Measurements from ENCODE around the gene SFXN3. TPM values are rescaled to one million over a fixed set of nuclear protein-coding genes. Genes with fewer than 3 reads are reported as not detected.
A peak's percentile ranks its signal among the peaks of the same experiment; 100 is the strongest.

SFXN3 gene
- total and polyA plus RNA-seq, 2 of the 8 experiments (the other 6 are each of a cell fraction or from before 2014, with no cell fraction given): 2.6 to 2.8 TPM

DNA sequence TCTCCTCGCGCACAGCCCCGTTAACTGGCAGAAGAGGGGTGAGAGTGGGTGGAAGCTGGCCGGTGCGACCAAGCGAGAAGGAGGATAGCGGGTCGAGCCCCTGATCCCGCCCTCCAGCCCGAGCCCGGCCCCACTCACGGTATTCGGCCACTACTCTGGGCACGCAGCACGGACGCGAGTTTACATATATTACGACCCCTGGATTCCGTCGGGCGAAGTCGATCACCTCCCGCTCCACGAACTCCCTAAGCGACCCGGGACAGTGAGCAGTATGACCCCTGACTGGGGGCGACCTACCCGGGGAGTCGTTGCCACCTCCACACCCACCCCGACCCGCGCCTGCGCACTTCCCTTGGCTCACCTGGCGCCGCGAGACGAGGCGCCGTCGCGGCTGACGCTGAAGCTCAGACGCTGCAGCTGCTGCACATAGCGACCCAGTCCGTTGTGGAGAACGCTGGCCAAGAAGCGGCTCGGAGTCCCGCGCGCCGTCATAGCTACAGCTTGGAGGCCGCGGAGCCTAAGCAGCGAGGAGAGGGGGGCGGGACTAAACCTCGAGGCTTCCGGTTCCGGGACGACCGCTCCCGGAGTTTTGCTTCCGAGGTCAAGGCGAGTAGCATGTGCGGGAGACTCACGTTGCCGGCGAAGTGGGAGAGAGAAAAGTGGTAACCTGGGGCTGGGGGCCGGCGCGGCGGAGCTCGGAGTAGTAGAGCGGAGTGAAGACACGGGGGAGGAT lies 43.9 kb upstream of the SFXN3 start, which contains the start of the genes MRPL43 and TWNK:
Gene MRPL43 (minus strand): TSS at position 546 of the 733 bp plus-strand sequence. CDS start 54 bp downstream, at position 492.
Gene TWNK (plus strand): TSS at position 592 of the 733 bp plus-strand sequence. CDS start 668 bp downstream, outside the sequence.
- H2AK5ac ChIP-seq (ENCODE audit: low read depth, low read length): peak within 1 kb of the TSS; percentile 86; the same call in 1 of the 2 replicates
- ChIA-PET CTCF (ENCODE audit: partially characterized antibody) (interaction anchor here (0.6 to 26.8 kb wide), 8 partner anchors 7 to 285 kb away, joined by 3 to 464 read pairs (median 7); partner anchors contain the start of gene SEMA4G), POLR2A (ENCODE audit: partially characterized antibody) (interaction anchor here (0.8 to 4.4 kb wide), 13 partner anchors 10 to 425 kb away, joined by 3 to 34 read pairs (median 4); partner anchors contain the start of genes LZTS2, PDZD7 and SFXN3)
- peak within 1 kb of the TSS; percentile 85 to 98 for H3K4me2 ChIP-seq (ENCODE audit: insufficient read depth in 1 of 2, low read depth in 2 of 2, low read length in 2 of 2)
- H4K5ac ChIP-seq (ENCODE audit: insufficient read length, low read depth, low read length): peak within 1 kb of the TSS; percentile 99
- peaks cover 0 to 12% (median 5%) of the 10 kb centered on the region in 4 experiments; a peak in 4 of 7 replicates for H3K4me1 ChIP-seq (replicated peaks in 1 of 4; ENCODE audit: control insufficient read depth in 3 of 4, insufficient read depth in 4 of 4, low read length in 3 of 4)
- H4K91ac ChIP-seq (replicated peaks; ENCODE audit: insufficient read length, low read length): peak within 1 kb of the TSS; percentile 96
- H2BK120ac ChIP-seq (replicated peaks; ENCODE audit: low read depth, low read length): no peak within 1 kb of the TSS
- H3K27ac ChIP-seq (ENCODE audit: low read depth, low read length): peak within 1 kb of the TSS; percentile 37
- 0 out of 2 replicates have a peak within 1 kb of the TSS, but pooled peaks have one; percentile 61 for H2BK20ac ChIP-seq (ENCODE audit: low read length)
- H3K79me1 ChIP-seq (ENCODE audit: low read depth, low read length): peaks cover 15% of the 10 kb centered on the region
- H3K56ac ChIP-seq (replicated peaks; ENCODE audit: insufficient read length, low read depth, low read length): peak within 1 kb of the TSS; percentile 92
- H2BK15ac ChIP-seq (ENCODE audit: low read length): no peak within 1 kb of the TSS
- H4K8ac ChIP-seq (ENCODE audit: extremely low read depth, insufficient read depth, low read length): peak within 1 kb of the TSS; percentile 97
- peak in 1 of 2 experiments; percentile 92 for DNase-seq (ENCODE audit: low read depth in 1 of 2, low spot score in 2 of 2)
- peak within 1 kb of the TSS; percentile 58 for H3K4ac ChIP-seq (replicated peaks; ENCODE audit: insufficient read length, low read depth, low read length)
- peak within 1 kb of the TSS; percentile 96 for H2BK5ac ChIP-seq (ENCODE audit: low read depth, low read length)
- H3K27me3 ChIP-seq (replicated peaks in 1 of 4; ENCODE audit: control insufficient read depth in 3 of 4, extremely low read depth in 1 of 4, insufficient read depth in 3 of 4, low read length in 3 of 4): no peaks in the 10 kb centered on the region
- peaks cover 9% of the 10 kb centered on the region; the same call in 1 of the 2 replicates for H3K23me2 ChIP-seq (ENCODE audit: low read depth, low read length)
- peak; percentile 36 for FAIRE-seq
- peak within 1 kb of the TSS; percentile 96 for H3K18ac ChIP-seq (ENCODE audit: extremely low read depth, low read length)
- no peaks in the 10 kb centered on the region for H3K9me3 ChIP-seq (ENCODE audit: insufficient read depth in 2 of 2, low read depth in 1 of 2, low read length in 1 of 2)
- 2% methylated on average over 75 of the region's 75 CpGs; no CpG with 5 or more reads in 1 of the 2 experiments for WGBS, 2 experiments (ENCODE audit: extremely low coverage in 1 of 2, insufficient coverage in 1 of 2, insufficient read length in 1 of 2, insufficient replicate concordance in 2 of 2, low coverage in 1 of 2, low lambda C conversion rate in 2 of 2, missing lambda C conversion rate in 1 of 2)
- peaks cover 17 to 51% of the 10 kb centered on the region in 2 experiments for H3K79me2 ChIP-seq (ENCODE audit: control insufficient read depth in 1 of 2, insufficient read depth in 2 of 2, low read length in 2 of 2)
- H3K14ac ChIP-seq (ENCODE audit: insufficient read length): no peak within 1 kb of the TSS
- H3K23ac ChIP-seq (ENCODE audit: insufficient read length): no peak within 1 kb of the TSS
- peaks cover 7 to 18% of the 10 kb centered on the region in 2 experiments for H4K20me1 ChIP-seq (replicated peaks in 1 of 2; ENCODE audit: control insufficient read depth in 1 of 2, insufficient read depth in 2 of 2, low read length in 2 of 2)
- peak within 1 kb of the TSS; percentile 70 to 84 (median 82) for H3K9ac ChIP-seq (replicated peaks in 1 of 4; ENCODE audit: extremely low read depth in 1 of 4, low read depth in 3 of 4, low read length in 3 of 4)
- H2AFZ ChIP-seq (ENCODE audit: low read length): no peak within 1 kb of the TSS; the same call in 1 of the 2 replicates
- peaks cover 14 to 34% (median 26%) of the 10 kb centered on the region in 4 experiments for H3K36me3 ChIP-seq (ENCODE audit: control insufficient read depth in 2 of 4, insufficient read depth in 4 of 4, low read length in 3 of 4)
- H2BK12ac ChIP-seq (ENCODE audit: low read depth, low read length): peak within 1 kb of the TSS; percentile 80; the same call in 1 of the 2 replicates
- H3K4me3 ChIP-seq (ENCODE audit: extremely low read depth in 1 of 4, insufficient read depth in 2 of 4, low read depth in 3 of 4, low read length in 4 of 4): peak within 1 kb of the TSS; percentile 68 to 92 (median 80)
- TF ChIP-seq TBP (IDR thresholded peaks at IDR 0.05; ENCODE audit: low read depth, low read length): peak; percentile 60
- TF ChIP-seq, protein P1, sequence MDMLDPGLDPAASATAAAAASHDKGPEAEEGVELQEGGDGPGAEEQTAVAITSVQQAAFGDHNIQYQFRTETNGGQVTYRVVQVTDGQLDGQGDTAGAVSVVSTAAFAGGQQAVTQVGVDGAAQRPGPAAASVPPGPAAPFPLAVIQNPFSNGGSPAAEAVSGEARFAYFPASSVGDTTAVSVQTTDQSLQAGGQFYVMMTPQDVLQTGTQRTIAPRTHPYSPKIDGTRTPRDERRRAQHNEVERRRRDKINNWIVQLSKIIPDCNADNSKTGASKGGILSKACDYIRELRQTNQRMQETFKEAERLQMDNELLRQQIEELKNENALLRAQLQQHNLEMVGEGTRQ (IDR thresholded peaks at IDR 0.05; ENCODE audit: low read length): no peak
- peak; percentile 86 for TF ChIP-seq CHD2 (IDR thresholded peaks at IDR 0.05; ENCODE audit: low read length)
- TF ChIP-seq, protein P2, sequence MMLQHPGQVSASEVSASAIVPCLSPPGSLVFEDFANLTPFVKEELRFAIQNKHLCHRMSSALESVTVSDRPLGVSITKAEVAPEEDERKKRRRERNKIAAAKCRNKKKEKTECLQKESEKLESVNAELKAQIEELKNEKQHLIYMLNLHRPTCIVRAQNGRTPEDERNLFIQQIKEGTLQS (IDR thresholded peaks at IDR 0.05; ENCODE audit: insufficient read depth, low read depth, low read length): no peak
- TF ChIP-seq JUND (IDR thresholded peaks at IDR 0.05; ENCODE audit: low read length): no peak
- TF ChIP-seq POLR2A (IDR thresholded peaks at IDR 0.05; ENCODE audit: control extremely low read depth in 1 of 2, low read depth in 2 of 2, low read length in 2 of 2): peak; percentile 36 to 63; a peak in 2 of 3 replicates
- no peak for TF ChIP-seq MAFK (IDR thresholded peaks at IDR 0.05; ENCODE audit: low read depth, low read length)
- no peak for TF ChIP-seq HDAC6 (IDR thresholded peaks at IDR 0.05; ENCODE audit: low read depth, low read length)
- no peak for TF ChIP-seq RFX5 (IDR thresholded peaks at IDR 0.05; ENCODE audit: borderline replicate concordance, low read depth, low read length)
- TF ChIP-seq GABPA (IDR thresholded peaks at IDR 0.05; ENCODE audit: borderline replicate concordance, insufficient read depth, low read length): peak; percentile 98

Measured in H1 (cell line).